ENCODE data around the gene HS1BP3.

HS1BP3 gene

DNA sequence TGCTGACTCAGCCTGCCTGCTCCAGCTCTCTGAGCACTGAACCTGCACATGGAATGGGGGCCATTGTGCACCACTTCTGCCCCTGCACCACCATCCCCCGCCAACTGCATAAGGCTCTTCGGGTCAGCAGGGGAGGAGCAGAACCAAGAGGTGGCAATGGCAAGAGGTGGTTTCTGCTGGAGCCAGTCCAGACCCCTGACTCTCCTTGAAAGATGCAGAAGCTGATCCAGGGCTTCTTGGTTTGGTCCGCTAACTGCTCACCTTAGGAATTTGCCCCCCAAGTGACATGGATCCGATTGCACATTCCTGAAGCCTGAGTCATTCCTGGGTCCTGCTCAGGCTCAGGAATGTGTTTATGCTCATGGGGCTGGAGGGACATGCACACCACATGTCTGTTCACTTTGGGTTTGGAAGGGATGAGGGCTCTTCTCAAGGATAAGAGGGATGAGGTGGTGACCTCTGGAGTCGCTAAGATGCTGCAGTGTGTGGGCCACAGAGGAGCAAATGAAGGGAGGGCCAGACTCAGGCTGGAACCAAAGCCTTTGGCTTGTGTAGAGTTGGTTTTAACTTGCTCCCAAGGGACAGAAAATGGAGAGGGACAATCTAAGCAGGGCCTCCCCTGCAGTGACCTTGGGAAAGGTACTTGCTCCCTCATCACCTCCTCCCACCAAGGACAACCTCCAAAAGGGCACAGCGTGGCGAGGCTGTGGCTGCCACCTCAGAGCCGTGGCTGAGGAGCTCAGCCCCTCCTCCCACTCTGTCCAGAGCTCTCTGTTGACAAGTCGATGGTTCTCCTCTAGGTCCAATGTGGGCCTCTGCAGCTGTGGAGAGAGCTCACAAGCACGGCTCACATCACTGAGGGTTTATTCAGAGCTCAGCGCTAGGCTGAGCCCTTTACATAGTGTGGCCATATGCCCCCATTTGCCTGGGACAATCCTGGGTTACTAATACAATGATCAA, 66.2 kb downstream of the HS1BP3 start:
- DNase-seq (ENCODE audit: low read depth), result no peak

- DNase-seq (ENCODE audit: low read depth), result no peak
Measured at GRCh38 chr2:20584045-20584398, 66.9 kb downstream of the HS1BP3 start.

GRCh38 chr2:20583425-20583881, 67.4 kb downstream of the HS1BP3 start:
- no peak for DNase-seq (ENCODE audit: low read depth)

- no peak for DNase-seq (ENCODE audit: low read depth)
Measured at GRCh38 chr2:20582600-20583221, 68.2 kb downstream of the HS1BP3 start.

DNA sequence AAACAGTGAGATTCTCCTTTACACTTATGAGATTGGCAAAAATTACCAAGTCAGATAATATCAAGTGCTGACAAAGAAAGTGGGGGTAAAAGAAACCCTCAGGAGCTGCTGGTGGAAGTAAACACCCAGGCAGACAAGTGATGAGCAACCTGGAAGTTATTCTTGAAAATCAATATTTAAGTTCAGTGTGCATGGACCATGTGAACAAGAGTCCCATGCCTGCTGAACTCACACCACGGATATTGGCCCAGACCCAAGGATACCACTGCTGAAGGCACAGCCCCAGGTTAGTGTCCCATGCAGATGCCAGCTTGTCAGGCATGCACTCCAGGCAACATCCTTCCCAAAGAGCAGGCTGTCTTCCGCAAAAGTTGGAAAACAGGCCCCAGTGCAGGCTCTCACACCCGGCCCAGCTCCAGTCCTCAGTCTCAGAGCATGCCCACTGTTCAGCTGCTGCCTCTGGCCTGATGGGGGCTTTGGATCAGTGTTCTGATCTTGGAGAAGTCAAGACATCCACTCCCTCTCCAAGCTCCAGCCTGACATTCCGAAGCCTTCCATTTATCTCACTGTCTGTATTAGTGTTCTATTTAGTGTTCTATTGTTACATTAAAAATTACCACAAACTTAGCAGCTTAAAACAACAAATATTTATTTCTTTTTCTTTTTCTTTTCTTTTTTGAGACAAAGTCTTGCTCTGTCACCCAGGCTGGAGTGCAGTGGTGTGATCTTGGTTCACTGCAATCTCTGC, 70.0 kb downstream of the HS1BP3 start:
- DNase-seq (ENCODE audit: low read depth), result no peak

GRCh38 chr2:20579866-20580265, 71.0 kb downstream of the HS1BP3 start:
- DNase-seq (ENCODE audit: low read depth), result no peak

DNA sequence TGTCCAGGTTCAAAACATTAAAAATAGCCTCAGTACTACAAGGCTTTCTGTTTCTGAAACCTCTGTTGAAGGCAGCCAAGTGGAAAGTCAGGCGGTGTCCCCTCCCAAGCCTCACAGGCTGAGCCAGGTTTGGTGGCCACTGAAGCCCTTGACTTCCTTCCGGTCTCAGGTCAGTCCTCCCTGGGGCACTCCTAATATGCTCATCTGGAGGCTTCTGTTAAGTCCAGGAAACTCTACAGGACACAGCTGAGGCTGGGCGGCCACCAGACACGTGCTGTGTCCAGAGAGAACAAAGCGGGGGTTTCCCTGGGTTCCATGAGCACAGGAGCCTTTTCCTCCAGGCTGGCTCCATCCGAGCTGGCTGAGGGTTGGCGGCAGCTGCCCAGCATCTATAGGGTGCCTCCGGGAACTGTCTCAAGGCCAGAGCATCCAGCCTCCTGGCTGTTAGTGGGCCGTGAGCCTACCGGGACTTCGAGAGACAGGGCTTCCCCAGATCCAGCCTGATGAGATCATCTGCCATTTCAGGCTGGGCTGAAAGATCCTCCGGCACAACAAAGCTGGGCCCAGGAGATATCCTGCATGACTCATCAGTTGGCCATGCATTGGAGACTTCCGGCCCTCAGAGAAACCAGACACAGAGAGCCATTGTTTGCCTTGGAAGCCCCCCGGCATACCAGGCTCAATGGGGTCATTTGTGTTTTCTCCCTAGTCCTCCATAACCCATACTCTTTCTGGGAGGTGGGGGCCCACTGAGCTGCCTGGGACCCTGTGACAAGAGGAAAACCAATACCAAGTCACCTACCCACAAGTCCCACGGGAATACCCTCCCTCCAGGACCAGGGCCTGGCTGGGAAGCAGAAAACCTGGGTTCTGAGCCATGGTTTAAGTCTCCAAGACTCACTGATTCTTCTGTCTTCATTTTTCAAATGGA, 71.7 kb downstream of the HS1BP3 start:
- DNase-seq (ENCODE audit: low read depth), result peak; percentile 87

DNA sequence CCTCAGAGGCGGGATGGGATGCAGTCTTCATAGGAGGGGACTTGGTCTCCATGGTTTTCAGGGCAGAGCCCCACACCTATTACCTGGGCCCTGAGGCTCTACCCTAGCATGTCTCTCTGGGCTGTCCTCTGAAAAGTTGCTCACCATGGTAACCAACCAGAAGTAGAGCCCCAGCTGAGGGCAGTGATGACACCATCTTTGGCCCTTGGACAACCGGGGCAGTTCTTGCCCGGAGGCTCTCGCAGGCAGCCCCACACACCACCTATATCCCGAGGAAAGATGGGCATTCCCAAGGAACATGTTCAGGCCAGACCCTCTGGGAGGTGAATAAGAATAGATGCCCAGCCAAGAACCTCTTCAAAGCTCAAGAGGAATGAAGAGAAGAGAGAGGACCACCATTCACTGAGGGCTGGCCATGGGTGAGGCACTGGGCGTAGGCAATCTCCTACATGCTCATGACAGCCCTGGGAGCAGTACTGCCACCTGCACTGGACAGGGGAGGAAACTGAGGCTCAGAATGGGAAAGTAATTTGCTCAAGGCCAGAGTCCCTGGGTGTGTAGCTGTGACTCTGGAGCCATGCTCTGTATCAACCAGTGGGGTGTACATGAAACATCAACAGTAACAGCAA, 72.5 kb downstream of the HS1BP3 start:
- DNase-seq (ENCODE audit: low read depth), result no peak

GRCh38 chr2:20577495-20578235, 73.2 kb downstream of the HS1BP3 start:
- DNase-seq (ENCODE audit: low read depth), result no peak

GRCh38 chr2:20576598-20577115, 74.2 kb downstream of the HS1BP3 start:
- no peak for DNase-seq (ENCODE audit: low read depth)

DNA sequence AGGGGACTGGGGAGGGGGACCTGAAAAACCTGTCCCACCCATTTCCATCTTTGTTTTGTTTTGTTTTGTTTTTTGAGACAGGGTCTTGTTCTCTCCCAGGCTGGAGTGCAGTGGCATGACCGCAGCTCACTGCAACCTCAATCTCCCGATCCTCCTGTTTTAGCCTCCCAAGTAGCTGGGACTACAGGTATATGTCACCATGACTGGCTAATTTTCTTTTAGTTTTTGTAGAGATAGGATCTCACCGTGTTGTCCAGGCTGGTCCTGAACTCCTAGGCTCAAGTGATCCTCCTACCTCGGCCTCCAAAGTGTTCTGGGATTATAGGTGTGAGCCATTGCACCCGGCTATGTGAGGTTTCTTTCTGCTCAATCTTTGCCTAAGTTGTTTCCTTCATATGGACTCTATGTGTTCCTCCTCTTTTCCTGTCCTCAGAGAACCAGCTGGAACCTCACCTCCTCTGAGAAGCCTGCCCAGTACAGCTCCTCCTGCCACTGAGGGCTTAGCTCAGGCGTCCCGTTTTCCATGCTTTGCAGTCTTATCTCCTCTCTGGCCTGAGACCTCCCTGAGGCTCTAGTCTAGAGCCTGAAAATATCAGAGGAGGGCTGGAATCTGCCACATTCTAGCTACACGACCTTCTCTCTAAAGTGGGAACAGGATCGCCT, 74.8 kb downstream of the HS1BP3 start:
- no peak for DNase-seq (ENCODE audit: low read depth)

GRCh38 chr2:20575414-20575813, 75.5 kb downstream of the HS1BP3 start:
- no peak for DNase-seq (ENCODE audit: low read depth)

DNA sequence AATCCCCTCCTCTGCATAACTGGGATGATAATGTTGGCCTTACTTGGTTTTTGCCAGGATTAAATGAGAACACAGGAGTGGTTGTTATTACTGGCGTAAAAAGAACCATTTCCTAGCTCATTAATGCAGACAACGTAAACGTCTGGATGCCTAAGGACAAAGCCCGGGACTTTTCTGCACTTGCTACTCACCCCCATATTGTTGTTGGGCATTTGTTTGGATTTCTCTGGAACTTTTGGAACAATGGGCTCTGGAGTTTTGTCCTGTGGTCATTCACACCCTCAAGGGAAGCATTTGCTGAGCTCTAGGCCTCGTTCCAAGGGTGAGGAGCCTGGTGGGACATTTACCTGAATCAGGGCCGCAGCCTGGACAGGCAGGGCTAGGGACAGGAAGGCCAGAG, 76.0 kb downstream of the HS1BP3 start:
- DNase-seq (ENCODE audit: low read depth), result no peak

- no peak for DNase-seq (ENCODE audit: low read depth)
Measured at GRCh38 chr2:20574423-20574911, 76.4 kb downstream of the HS1BP3 start.

GRCh38 chr2:20573620-20574422, 77.1 kb downstream of the HS1BP3 start:
- peak; percentile 71 for DNase-seq (ENCODE audit: low read depth)

GRCh38 chr2:20572221-20572620, 78.7 kb downstream of the HS1BP3 start:
- DNase-seq (ENCODE audit: low read depth), result no peak

DNA sequence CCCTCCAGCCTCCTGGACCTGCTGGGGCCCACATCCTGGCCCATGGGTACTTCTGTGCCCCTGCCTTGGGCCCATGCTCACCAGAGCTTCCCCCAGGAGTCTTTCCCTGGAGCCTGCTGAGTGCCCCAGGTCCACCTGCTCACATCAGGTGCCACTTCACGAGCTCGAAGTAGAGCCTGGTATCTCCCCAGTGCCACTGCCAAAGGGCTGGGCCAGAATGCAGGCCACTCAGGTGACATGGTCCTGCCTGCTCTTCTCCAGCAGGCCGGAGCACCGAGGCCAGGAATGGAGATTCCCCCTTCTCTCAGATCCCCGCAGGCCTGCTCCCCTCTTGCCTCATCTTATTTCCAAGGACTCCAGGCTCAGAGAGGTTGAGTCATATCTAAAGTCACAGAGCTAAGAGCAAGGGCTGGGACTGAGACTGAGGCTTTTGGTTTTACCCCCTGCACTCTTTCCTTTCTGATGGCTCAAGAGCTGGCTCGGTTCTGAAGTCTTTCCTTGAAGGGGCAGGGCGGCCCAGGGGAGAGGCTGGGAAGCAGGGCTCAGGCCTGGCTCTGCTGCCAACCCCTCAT, 79.2 kb downstream of the HS1BP3 start:
- no peak for DNase-seq (ENCODE audit: low read depth)

DNA sequence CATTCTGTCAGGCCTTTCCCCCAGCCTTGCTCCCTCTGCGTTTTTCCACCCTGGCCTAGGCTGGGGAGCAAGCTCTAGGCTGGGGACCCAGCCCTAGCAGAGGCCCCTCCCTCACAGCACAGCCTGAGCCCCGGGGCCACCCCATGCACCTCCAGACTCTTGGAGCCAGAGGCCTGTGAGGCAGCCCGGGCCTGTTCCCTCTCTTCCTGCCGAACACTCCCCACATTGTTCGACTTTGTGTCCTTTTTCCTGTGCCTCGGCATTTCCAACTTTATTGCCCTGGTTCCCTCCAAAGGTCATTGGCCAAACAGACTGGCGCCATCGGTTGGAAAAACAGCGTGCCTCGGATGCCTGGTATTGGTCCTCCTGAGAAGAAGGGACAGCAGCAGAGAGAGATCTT, 79.7 kb downstream of the HS1BP3 start:
- DNase-seq (ENCODE audit: low read depth), result no peak

All from stromal cell of bone marrow (primary cell).